ENCODE data around the gene IGSF9B.

IGSF9B gene

DNA sequence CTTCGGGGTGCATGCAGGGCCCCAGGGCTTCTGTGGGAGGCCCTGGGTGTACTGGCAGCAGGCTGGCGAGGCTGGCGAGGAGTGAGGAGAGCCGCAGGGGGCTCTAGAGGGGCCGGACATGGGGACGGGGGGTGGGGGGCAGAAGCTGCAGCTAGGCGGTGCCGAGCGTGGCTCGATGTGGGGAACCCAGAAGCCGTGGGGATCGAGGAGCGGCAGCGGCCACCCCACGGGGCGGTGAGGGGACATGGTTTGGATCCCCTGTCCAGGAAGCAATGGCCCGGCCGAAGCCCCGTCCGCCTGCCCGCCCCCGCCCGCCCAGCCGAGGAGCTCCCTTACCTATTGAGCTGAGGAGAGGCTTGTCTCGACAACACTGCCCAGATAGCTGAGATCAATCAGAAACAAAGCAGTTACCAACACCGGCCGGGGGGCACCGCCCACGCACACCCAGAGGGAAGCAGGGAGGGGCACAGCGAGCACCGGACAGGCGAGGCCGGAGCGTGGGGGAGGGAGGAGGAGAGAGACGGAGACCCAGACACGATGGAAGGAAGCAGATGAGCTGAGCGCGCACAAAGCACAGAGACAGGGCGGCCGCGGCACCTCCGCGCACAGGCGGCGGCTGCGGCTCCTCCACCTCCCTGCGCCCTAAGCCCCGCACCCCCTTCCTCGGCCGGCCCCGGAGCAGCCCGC, 38.7 kb downstream of the IGSF9B start:
- Mint-ChIP-seq H3K36me3 (ENCODE audit: low read depth) (peaks cover 24% of the 10 kb centered on the region), H3K4me3 (no peak overlapping the region), H3K27me3 (no peaks in the 10 kb centered on the region), H3K4me1 (ENCODE audit: low read depth) (no peaks in the 10 kb centered on the region), H3K27ac (no peak overlapping the region), H3K9me3 (no peaks in the 10 kb centered on the region)

DNA sequence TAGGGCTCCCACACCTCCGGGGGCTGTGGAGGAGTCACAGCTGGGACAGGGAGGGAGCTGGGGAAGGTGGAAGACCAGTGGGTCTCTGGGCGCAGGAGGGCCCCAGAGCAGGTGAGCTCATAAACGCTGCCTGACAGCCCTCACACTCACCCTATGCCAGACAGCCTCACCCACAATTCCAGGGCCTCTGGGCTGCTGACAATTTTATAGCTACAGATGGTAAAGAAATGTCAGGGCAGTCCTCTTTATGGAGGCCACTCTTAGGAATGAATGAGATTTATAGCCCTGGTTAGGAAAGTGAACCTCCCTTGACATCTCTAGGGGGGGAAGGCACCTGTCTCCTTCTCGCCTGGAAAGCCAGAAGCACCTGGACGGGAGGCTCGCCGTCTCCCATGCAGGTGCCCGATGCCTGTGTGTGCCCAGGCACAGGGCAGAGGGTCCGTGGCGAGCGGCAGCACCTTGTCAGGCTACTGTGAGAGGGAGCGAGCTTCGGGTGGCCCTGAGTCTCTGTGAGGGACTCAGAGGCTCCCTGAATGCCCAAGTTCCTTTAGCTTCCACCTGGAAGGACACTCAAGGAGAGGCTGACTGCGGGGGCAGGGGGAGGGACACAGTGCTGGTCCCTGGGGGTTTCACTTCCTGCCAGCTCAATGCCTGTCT, 39.9 kb downstream of the IGSF9B start:
- Mint-ChIP-seq H3K36me3 (ENCODE audit: low read depth) (peaks cover 27% of the 10 kb centered on the region), H3K27ac (no peak overlapping the region), H3K9me3 (no peaks in the 10 kb centered on the region), H3K4me3 (no peak overlapping the region), H3K27me3 (no peaks in the 10 kb centered on the region), H3K4me1 (ENCODE audit: low read depth) (no peaks in the 10 kb centered on the region)

DNA sequence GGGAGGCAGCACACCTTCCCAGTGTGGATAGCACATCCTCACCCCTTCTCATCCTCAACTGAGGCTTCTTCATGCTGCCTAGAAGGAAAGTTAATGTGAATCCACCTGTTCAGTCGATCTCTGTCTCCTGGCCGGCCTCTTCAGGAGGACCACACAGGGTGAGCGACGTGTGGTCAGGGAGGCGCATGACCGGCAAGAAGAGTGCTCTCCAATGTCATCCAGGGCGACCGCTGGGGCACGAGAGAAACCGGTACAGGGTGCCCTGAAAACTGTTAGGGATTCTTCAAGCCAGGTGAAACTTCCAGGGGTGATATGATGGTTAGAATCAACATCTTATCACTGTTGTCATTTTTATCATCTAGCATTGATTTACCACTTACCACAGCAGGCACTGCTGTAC, 43.0 kb downstream of the IGSF9B start:
- Mint-ChIP-seq H3K36me3 (ENCODE audit: low read depth) (peaks cover 41% of the 10 kb centered on the region), H3K27me3 (no peaks in the 10 kb centered on the region), H3K4me1 (ENCODE audit: low read depth) (no peaks in the 10 kb centered on the region), H3K27ac (no peak overlapping the region), H3K4me3 (no peak overlapping the region), H3K9me3 (no peaks in the 10 kb centered on the region)

DNA sequence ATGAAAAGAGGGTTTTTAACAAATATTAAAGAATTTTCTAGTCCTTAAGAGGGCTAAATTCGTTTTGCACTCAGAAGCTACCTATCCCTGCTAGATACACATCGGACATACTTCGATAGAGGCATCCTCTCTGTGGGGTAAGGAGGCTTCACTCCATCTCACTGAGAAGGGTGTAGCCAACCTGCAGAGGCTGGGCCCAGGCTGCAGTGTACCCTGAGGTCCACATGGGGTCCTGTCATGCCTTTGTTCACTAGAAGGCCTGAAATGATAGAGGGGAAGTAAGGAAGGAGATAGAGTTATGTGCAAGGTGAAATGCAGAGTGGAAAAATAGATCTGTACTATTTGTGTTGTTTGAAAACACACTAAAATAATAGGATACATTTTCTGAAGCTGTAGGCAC, 45.6 kb downstream of the IGSF9B start:
- Mint-ChIP-seq H3K27me3 (no peaks in the 10 kb centered on the region), H3K27ac (no peak overlapping the region)

DNA sequence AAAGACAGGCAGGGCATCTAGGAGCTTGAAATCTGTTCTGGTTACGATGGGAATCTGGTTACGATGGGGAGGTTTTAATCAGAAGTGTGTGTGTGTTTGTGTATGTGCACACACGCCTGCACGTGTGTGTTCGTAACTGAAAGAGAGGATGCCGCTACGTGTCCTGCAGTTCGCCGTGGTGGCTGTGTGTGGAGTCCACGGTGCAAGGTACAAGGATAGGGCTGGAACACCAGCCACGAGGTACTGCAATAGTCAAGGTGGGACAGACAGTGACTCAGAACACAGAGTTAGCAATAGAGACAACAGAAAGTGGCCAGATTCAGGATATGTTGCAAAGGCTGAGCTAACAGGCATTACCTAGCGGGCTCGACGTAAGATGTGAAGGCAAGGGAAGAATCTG, 46.7 kb downstream of the IGSF9B start:
- Mint-ChIP-seq H3K4me3 (no peak overlapping the region), H3K27ac (no peak overlapping the region), H3K36me3 (ENCODE audit: low read depth) (peaks cover 50% of the 10 kb centered on the region), H3K4me1 (ENCODE audit: low read depth) (no peaks in the 10 kb centered on the region), H3K9me3 (no peaks in the 10 kb centered on the region), H3K27me3 (no peaks in the 10 kb centered on the region)

More for the DNA sequence above, 45.6 kb downstream of the IGSF9B start:
- H3K9me3 Mint-ChIP-seq = no peaks in the 10 kb centered on the region
- H3K4me1 Mint-ChIP-seq (ENCODE audit: low read depth) = no peaks in the 10 kb centered on the region
- peaks cover 47% of the 10 kb centered on the region for H3K36me3 Mint-ChIP-seq (ENCODE audit: low read depth)
- H3K4me3 Mint-ChIP-seq = no peak overlapping the region

DNA sequence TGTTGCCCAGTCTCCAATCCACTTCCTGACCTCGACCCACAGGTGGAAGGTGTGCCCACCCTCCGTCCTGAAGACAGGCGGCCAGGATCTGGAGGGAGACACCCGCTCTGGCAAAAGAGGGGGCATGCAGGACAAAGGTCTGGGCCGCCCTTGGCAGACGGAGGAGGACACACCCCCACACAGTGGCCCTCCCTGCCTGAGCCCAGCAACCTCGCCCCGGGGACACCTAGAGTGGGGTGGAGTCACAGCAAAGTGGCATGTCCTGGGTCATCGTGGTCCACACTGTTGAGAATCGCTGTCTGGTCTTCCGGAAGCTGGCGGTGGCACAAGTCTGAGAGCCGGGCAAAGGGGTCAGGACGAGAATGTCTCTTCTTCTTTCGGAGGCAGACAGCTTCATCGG, 47.9 kb downstream of the IGSF9B start:
- Mint-ChIP-seq H3K9me3 (no peaks in the 10 kb centered on the region), H3K27ac (no peak overlapping the region), H3K36me3 (ENCODE audit: low read depth) (peaks cover 52% of the 10 kb centered on the region), H3K4me3 (no peak overlapping the region), H3K4me1 (ENCODE audit: low read depth) (no peaks in the 10 kb centered on the region), H3K27me3 (no peaks in the 10 kb centered on the region)

DNA sequence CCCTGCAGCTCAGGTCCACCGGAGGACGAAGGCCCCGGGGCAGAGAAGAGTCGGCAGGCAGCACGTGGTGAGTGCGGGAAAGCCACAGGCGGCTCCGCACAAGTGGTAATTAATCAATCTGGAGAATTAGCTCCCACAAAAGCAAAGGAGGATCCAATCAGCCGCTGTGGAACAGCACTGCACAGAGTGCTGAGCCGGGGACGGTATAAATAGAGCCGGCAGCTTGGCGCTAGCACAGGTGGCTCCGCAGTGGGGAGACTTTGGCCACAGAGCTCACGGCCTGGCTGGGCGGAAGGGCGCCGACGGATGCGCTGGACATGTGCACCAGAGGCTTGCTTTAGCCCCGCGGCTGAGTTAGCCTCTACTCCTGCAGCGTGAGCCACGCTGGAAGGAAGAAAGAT, 48.9 kb downstream of the IGSF9B start:
- H3K36me3 Mint-ChIP-seq (ENCODE audit: low read depth) = peaks cover 55% of the 10 kb centered on the region
- no peaks in the 10 kb centered on the region for H3K27me3 Mint-ChIP-seq
- H3K9me3 Mint-ChIP-seq = no peaks in the 10 kb centered on the region
- H3K4me1 Mint-ChIP-seq (ENCODE audit: low read depth) = no peaks in the 10 kb centered on the region
- H3K27ac Mint-ChIP-seq = no peak overlapping the region
- H3K4me3 Mint-ChIP-seq = no peak overlapping the region

DNA sequence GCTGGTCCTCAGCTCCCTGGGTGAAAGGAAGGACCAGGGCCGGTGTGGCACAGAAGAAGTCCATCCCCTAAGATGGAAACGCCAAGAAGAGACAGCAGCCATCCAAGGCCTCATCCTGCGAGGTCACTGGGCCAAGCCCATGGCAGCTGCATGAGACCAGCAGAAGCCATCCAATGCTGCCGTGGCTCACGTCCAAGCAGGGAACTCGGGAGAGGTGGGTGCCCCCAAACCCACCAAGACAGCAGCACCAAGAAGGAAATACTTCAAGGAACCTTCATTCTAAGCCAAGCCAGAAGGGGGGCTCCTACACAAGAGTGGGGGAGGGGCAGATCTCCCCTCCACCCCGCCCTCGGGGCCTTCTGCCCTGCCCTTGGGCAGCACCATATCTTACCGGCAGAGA, 49.6 kb downstream of the IGSF9B start:
- Mint-ChIP-seq H3K4me3 (no peak overlapping the region), H3K9me3 (no peaks in the 10 kb centered on the region), H3K27me3 (no peaks in the 10 kb centered on the region), H3K36me3 (ENCODE audit: low read depth) (peaks cover 49% of the 10 kb centered on the region), H3K4me1 (ENCODE audit: low read depth) (no peaks in the 10 kb centered on the region), H3K27ac (no peak overlapping the region)

DNA sequence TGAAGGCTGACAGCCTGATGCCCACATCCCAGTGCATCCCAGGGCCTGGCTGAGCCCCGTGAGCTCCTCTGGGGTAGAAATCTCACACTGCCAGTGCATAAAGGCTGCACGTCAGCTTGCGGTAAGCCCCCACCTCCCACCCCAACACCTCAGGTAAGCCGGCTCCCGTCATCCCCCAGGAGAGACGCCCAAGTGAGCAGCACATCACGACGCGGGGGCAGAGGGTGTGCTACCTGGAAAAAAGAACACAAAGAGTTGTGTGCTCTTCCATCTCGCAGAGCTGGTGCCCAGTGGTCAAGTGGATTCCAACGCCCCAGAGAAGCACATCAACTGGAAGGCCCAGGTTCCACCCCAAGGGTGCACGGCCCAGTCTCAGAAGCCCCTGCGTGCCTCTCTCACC, 50.0 kb downstream of the IGSF9B start:
- no peak overlapping the region for H3K27ac Mint-ChIP-seq
- H3K27me3 Mint-ChIP-seq = no peaks in the 10 kb centered on the region
- H3K9me3 Mint-ChIP-seq = no peaks in the 10 kb centered on the region
- H3K36me3 Mint-ChIP-seq (ENCODE audit: low read depth) = peaks cover 45% of the 10 kb centered on the region
- H3K4me1 Mint-ChIP-seq (ENCODE audit: low read depth) = no peaks in the 10 kb centered on the region
- no peak overlapping the region for H3K4me3 Mint-ChIP-seq

DNA sequence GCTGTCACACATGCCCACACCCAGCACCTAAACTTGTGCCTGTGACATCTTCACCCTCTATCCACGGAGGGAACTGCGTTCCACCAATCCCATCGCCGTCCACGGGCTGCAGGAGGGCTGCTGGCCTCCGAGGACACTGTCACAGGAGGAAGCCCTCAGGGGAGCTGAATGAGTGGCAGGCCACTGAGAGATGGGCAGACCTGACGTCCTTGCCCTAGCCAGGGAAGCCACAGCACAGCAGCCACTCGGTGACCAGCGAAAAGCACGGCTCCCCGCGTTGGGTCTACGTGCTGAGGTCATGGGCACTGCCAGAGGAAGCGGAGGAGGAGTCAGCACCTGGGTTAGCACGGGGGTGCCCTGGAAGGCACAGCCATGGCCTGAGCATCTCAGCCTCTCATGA, 50.5 kb downstream of the IGSF9B start:
- Mint-ChIP-seq H3K9me3 (no peaks in the 10 kb centered on the region), H3K4me1 (ENCODE audit: low read depth) (no peaks in the 10 kb centered on the region), H3K27me3 (no peaks in the 10 kb centered on the region), H3K4me3 (no peak overlapping the region), H3K27ac (no peak overlapping the region), H3K36me3 (ENCODE audit: low read depth) (peaks cover 41% of the 10 kb centered on the region)

DNA sequence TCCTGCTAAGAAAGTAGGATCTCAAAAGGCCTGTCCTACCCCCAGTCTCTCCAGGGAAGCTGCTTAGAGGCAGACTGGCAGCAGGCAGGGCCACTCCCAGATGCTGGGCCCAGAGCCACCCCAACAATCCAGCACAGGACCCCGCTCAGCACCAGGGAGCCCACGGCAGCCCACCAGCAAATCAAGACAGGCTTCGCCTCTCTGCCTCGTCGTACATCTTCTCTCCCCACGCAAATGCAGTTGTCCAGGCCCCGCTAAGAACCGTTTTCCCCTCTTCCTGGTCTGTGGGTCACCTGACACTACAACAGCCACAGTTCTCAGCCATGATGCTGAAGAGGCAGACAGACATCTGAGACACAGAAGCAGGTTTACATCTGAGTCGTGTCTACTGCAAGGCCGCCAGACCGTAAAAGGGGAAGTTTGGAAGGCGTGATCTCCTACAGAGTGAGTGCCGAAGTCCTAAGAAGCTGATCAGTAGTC, 51.1 kb downstream of the IGSF9B start:
- Mint-ChIP-seq H3K4me3 (no peak overlapping the region), H3K4me1 (ENCODE audit: low read depth) (no peaks in the 10 kb centered on the region), H3K36me3 (ENCODE audit: low read depth) (peaks cover 38% of the 10 kb centered on the region), H3K9me3 (no peaks in the 10 kb centered on the region), H3K27me3 (no peaks in the 10 kb centered on the region), H3K27ac (no peak overlapping the region)

DNA sequence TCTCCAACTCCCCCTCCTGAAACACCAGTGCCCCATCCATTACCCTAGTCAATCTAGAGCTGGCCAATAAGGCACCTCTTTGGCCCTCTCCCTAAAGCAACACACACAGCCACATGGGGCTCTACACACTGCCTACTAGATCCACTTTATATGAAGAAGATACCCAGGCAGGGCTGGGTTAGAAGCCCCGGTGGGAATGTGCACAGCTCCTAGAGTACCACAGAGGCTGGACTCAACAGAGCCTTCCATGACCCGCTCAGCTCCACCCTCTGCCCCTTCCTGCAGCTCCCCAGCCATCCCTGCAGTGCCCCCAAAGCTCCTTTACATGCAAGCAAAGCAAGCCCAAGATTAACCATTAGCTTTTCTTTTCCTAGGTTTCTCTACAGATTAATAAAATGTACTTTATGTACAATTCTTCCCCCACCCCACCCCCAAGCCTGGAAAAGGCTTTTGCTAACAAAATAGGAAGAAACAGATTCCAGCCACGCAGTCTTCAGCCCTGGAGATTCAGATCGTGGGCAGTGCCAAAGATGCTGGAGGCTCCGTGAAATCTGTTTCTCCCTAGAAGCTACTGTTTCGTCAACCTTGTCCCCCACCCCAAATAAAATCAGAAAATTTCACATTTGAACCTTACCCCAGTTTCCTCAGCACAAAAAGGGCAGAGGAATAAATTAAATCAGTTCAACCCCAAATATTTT, 51.8 kb downstream of the IGSF9B start:
- H3K27me3 Mint-ChIP-seq = no peaks in the 10 kb centered on the region
- no peak overlapping the region for H3K27ac Mint-ChIP-seq
- H3K9me3 Mint-ChIP-seq = no peaks in the 10 kb centered on the region
- H3K36me3 Mint-ChIP-seq (ENCODE audit: low read depth) = peaks cover 33% of the 10 kb centered on the region
- H3K4me1 Mint-ChIP-seq (ENCODE audit: low read depth) = no peaks in the 10 kb centered on the region
- no peak overlapping the region for H3K4me3 Mint-ChIP-seq

DNA sequence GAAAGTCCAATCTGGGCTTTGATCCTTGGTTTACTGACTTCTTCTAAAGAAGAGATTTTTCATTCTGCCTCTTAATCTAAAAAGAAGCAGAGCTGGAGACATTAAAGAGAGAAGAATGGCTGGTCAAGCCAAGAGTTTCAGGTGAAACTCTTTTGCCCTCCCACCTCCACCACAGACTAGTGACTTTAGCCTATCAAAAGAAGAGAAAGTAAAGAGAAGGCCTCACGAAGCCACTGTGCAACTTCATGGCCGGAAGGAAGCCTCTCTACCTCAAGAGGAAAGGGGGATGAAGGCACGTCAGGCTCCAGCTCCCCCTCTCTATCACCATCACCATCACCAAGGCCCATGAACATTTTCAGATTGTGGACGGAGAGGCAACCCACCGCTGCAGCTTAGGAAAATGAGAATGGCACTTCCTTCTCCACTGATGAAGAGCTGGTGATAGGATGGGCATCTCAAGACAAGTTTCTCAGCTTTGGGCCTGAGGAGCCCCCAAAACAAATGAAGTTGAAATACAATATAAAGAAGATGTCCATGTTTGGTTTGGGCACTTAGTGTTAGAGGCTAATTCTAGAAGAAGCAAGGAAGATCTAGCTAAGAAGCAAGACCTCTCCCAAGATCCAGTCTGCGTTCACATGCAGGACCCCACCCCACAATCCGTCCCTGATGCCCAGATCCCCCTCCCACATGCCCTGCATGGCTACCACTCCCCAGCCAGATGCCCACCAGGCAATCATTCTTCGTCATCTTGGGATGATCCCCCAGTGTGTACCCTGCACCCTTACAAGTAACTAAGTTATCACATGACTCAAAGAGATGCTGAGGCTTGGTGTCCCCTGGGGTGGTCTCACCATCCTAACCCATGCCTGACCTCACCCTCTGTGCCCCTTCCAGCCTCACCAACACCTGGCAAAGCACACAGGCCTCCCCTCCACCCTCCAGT, 52.6 kb downstream of the IGSF9B start:
- H3K27me3 Mint-ChIP-seq = no peaks in the 10 kb centered on the region
- H3K4me1 Mint-ChIP-seq (ENCODE audit: low read depth) = no peaks in the 10 kb centered on the region
- no peaks in the 10 kb centered on the region for H3K9me3 Mint-ChIP-seq
- H3K4me3 Mint-ChIP-seq = no peak overlapping the region
- H3K27ac Mint-ChIP-seq = no peak overlapping the region
- peaks cover 25% of the 10 kb centered on the region for H3K36me3 Mint-ChIP-seq (ENCODE audit: low read depth)

DNA sequence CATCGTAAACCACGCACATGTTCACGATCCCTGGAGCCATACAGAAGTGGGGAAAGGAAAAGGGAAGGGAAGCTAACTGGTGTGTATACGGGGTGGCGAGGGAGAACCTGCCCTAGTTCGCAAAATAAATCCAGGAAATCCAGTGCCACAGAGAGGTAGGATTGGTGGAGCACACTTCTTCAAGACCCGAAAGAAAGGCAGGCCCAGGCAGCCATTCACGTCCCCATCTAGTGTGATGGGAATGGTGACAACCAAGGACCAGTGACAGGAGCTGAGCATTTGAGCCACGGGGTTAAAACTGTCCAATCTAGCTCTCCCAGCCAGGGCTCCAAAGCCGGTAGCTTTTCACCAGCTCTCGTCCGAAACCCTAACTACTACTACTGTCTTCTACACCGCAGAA, 53.7 kb downstream of the IGSF9B start:
- no peaks in the 10 kb centered on the region for H3K27me3 Mint-ChIP-seq
- no peaks in the 10 kb centered on the region for H3K4me1 Mint-ChIP-seq (ENCODE audit: low read depth)
- H3K27ac Mint-ChIP-seq = no peak overlapping the region
- H3K9me3 Mint-ChIP-seq = no peaks in the 10 kb centered on the region
- no peak overlapping the region for H3K4me3 Mint-ChIP-seq
- H3K36me3 Mint-ChIP-seq (ENCODE audit: low read depth) = peaks cover 26% of the 10 kb centered on the region
